ENCODE measurements around the gene RASSF10.

The RASSF10 gene

DNA sequence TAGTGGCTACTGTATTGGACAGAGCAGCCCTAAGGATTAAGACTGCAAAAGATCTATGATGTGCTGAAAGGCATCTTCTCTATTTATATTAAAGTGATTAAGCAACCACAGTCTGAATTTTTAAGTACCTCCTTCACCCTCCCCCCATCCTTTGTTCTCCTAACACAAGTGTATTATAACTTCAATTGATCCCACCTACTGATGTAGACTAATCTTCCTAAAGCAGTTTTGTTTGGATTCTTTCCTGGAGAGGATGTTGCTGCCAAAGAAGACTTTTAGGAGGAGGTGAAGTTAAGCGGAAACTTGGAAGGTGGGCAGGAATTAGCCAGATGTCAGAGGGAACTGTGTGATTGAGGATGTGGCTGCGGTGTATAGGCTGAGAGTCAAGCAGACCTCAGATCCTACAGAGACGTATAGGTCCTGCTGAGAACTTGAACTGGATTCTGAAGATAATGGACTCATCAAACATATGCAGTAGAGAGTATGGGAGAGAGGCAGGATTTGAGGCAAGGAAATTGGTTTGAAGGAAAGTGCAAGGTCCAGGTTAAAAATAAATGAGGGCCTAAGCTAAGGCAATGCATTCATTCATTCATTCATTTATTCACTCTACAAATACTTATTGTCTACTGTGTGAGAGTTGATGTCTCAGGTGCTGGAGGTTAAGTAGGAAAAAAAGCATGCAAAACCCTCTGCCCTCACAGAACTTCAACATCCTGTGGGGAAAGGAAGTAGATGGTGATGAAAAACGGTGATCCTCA, 5.2 kb upstream of the RASSF10 start:
- H3K36me3 ChIP-seq (replicated peaks in 1 of 2; ENCODE audit: control insufficient read depth in 2 of 2, insufficient read depth in 2 of 2, low read length in 2 of 2): peaks cover 0 to 2% of the 10 kb centered on the region in 2 donors
- no peak overlapping the region for H3K18ac ChIP-seq (ENCODE audit: low read length)
- H3K79me1 ChIP-seq (ENCODE audit: low read depth, low read length): no peaks in the 10 kb centered on the region
- H3K9ac ChIP-seq (ENCODE audit: low read depth, low read length, poor library complexity): no peak overlapping the region
- no peak overlapping the region for H4K8ac ChIP-seq (ENCODE audit: low read depth, low read length)
- no peak overlapping the region for H2BK12ac ChIP-seq (ENCODE audit: low read length)
- no peak overlapping the region for H2BK5ac ChIP-seq (ENCODE audit: low read length)
- H3K4ac ChIP-seq (ENCODE audit: low read length): no peak overlapping the region
- H3K4me2 ChIP-seq (ENCODE audit: insufficient read depth, low read length, poor library complexity, severe bottlenecking): no peak overlapping the region
- H3K4me3 ChIP-seq (ENCODE audit: low read length in 2 of 2): no peak overlapping the region
- no peak overlapping the region for H2BK15ac ChIP-seq (ENCODE audit: low read length)
- H3K27me3 ChIP-seq (ENCODE audit: control insufficient read depth in 3 of 3, insufficient read depth in 3 of 3, low read depth in 1 of 3, low read length in 3 of 3): peaks cover 0 to 11% (median 0%) of the 10 kb centered on the region in 3 experiments
- no CpG with 5 or more reads among the region's 4 CpGs for WGBS, 2 donors (ENCODE audit: extremely low coverage in 2 of 2, insufficient read length in 2 of 2, insufficient replicate concordance in 1 of 2)
- peaks cover 7 to 9% of the 10 kb centered on the region in 2 donors for H3K4me1 ChIP-seq (ENCODE audit: control insufficient read depth in 2 of 2, insufficient read depth in 1 of 2, low read depth in 1 of 2, low read length in 2 of 2)
- peaks cover 3 to 17% of the 10 kb centered on the region in 2 donors for H3K9me3 ChIP-seq (replicated peaks in 1 of 2; ENCODE audit: control insufficient read depth in 2 of 2, insufficient read depth in 1 of 2, low read depth in 1 of 2, low read length in 2 of 2)
- H2BK120ac ChIP-seq (ENCODE audit: low read depth, low read length): no peak overlapping the region
- no peak overlapping the region for H3K27ac ChIP-seq (replicated peaks; ENCODE audit: low read length)
- H3K23ac ChIP-seq (ENCODE audit: low read depth, low read length, poor library complexity): no peak overlapping the region
- DNase-seq (ENCODE audit: low spot score): no peak
- H4K91ac ChIP-seq (ENCODE audit: low read depth, low read length, poor library complexity): no peak overlapping the region
- H2AFZ ChIP-seq (ENCODE audit: low read length): no peak overlapping the region
- H2AK5ac ChIP-seq (ENCODE audit: low read depth, low read length): no peak overlapping the region
- no peak overlapping the region for H3K14ac ChIP-seq (ENCODE audit: low read length)

DNA sequence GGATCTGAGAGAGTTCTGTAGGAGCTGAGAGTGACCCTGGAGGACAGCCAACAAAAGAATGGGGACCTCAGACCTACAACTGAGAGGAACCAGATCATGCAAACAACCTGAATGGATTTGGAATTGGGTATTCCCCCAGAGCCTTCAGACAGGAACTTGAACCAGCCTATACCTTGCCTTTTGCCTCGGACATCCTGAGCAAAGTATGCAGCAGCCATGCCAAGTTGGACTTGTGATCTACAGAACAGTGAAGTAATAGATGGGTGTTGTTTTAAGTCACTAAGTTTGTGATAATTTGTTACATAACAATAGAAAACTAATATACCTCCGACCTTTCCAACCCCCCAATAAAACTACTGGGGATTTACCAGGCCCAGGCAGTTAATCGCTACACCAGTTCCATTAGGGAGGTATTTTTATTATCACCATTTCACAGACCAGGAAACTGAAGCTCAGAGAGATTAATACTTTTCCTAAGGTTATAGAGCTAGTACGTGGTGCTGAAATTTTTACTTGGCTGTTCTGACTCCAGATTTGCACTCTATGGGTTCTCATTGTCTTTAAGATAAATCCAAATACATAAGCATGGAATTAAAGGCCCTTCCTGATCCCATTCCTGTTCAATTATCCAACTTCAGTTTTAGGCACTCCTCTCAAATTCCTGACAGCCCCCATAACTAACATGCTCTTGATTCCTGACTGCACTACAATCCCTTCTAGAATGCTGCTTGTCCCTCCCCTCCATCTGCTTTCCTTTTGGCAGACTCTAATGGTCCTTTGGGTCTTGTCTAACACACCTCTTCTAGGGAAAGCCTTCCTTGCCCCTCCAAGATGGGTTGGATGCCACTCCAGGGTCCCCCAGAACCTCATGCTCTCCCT, 1.7 kb upstream of the RASSF10 start:
- Histone ChIP-seq H3K23ac (ENCODE audit: low read depth, low read length, poor library complexity) (no peak overlapping the region), H3K4me2 (ENCODE audit: insufficient read depth, low read length, poor library complexity, severe bottlenecking) (no peak overlapping the region), H2AK5ac (ENCODE audit: low read depth, low read length) (no peak overlapping the region), H2BK12ac (ENCODE audit: low read length) (no peak overlapping the region), H4K8ac (ENCODE audit: low read depth, low read length) (no peak overlapping the region), H3K4ac (ENCODE audit: low read length) (no peak overlapping the region), H2BK120ac (ENCODE audit: low read depth, low read length) (no peak overlapping the region), H3K4me3 (ENCODE audit: low read length in 2 of 2) (no peak overlapping the region), H3K14ac (ENCODE audit: low read length) (no peak overlapping the region), H3K27me3 (ENCODE audit: control insufficient read depth in 3 of 3, insufficient read depth in 3 of 3, low read depth in 1 of 3, low read length in 3 of 3) (peaks cover 6 to 30% (median 14%) of the 10 kb centered on the region in 3 experiments), H3K79me1 (ENCODE audit: low read depth, low read length) (no peaks in the 10 kb centered on the region), H3K36me3 (replicated peaks in 1 of 2; ENCODE audit: control insufficient read depth in 2 of 2, insufficient read depth in 2 of 2, low read length in 2 of 2) (no peaks in the 10 kb centered on the region), H4K91ac (ENCODE audit: low read depth, low read length, poor library complexity) (no peak overlapping the region), H3K4me1 (ENCODE audit: control insufficient read depth in 2 of 2, insufficient read depth in 1 of 2, low read depth in 1 of 2, low read length in 2 of 2) (peaks cover 14 to 16% of the 10 kb centered on the region in 2 donors), H3K27ac (replicated peaks; ENCODE audit: low read length) (no peak overlapping the region), H2BK5ac (ENCODE audit: low read length) (no peak overlapping the region), H3K9ac (ENCODE audit: low read depth, low read length, poor library complexity) (no peak overlapping the region), H3K18ac (ENCODE audit: low read length) (no peak overlapping the region), H2BK15ac (ENCODE audit: low read length) (no peak overlapping the region), H2AFZ (ENCODE audit: low read length) (no peak overlapping the region), H3K9me3 (replicated peaks in 1 of 2; ENCODE audit: control insufficient read depth in 2 of 2, insufficient read depth in 1 of 2, low read depth in 1 of 2, low read length in 2 of 2) (peaks cover 3 to 31% of the 10 kb centered on the region in 2 donors)
- no peak for DNase-seq (ENCODE audit: low spot score)
- WGBS, 2 donors (ENCODE audit: extremely low coverage in 2 of 2, insufficient read length in 2 of 2, insufficient replicate concordance in 1 of 2): no CpG with 5 or more reads among the region's 4 CpGs

DNA sequence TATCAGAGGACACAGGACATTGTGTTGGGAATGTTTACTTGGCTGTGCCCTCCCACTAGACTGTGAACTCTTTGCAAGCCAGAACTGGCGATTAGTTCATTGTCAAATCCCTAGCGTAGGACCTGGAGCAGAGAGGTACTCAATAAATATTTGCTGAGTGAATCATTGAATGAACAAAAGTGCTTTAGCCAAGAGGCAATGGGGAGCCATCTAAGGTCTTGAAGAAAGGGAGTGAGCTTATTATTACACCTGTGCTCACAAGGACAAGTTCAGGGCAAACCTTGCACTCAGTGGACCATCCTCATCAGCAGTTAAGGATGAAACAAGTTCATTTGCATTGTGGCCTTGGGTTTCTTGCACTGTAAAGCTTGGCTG, 1.1 kb upstream of the RASSF10 start:
- H3K27ac ChIP-seq (replicated peaks; ENCODE audit: low read length): no peak overlapping the region
- H3K9ac ChIP-seq (ENCODE audit: low read depth, low read length, poor library complexity): no peak overlapping the region
- H3K14ac ChIP-seq (ENCODE audit: low read length): no peak overlapping the region
- peaks cover 20% of the 10 kb centered on the region in 2 donors for H3K4me1 ChIP-seq (ENCODE audit: control insufficient read depth in 2 of 2, insufficient read depth in 1 of 2, low read depth in 1 of 2, low read length in 2 of 2)
- H4K8ac ChIP-seq (ENCODE audit: low read depth, low read length): no peak overlapping the region
- H3K18ac ChIP-seq (ENCODE audit: low read length): no peak overlapping the region
- no peak overlapping the region for H3K4me2 ChIP-seq (ENCODE audit: insufficient read depth, low read length, poor library complexity, severe bottlenecking)
- H2AK5ac ChIP-seq (ENCODE audit: low read depth, low read length): no peak overlapping the region
- H3K4ac ChIP-seq (ENCODE audit: low read length): no peak overlapping the region
- no peak overlapping the region for H2BK15ac ChIP-seq (ENCODE audit: low read length)
- H2BK12ac ChIP-seq (ENCODE audit: low read length): no peak overlapping the region
- no peak overlapping the region for H4K91ac ChIP-seq (ENCODE audit: low read depth, low read length, poor library complexity)
- no peak overlapping the region for H3K23ac ChIP-seq (ENCODE audit: low read depth, low read length, poor library complexity)
- no peaks in the 10 kb centered on the region for H3K36me3 ChIP-seq (replicated peaks in 1 of 2; ENCODE audit: control insufficient read depth in 2 of 2, insufficient read depth in 2 of 2, low read length in 2 of 2)
- no peak overlapping the region for H2BK120ac ChIP-seq (ENCODE audit: low read depth, low read length)
- H2AFZ ChIP-seq (ENCODE audit: low read length): peak overlapping the region; percentile 95
- no CpG with 5 or more reads among the region's 2 CpGs for WGBS, 2 donors (ENCODE audit: extremely low coverage in 2 of 2, insufficient read length in 2 of 2, insufficient replicate concordance in 1 of 2)
- H3K9me3 ChIP-seq (replicated peaks in 1 of 2; ENCODE audit: control insufficient read depth in 2 of 2, insufficient read depth in 1 of 2, low read depth in 1 of 2, low read length in 2 of 2): peaks cover 3 to 31% of the 10 kb centered on the region in 2 donors
- H3K4me3 ChIP-seq (ENCODE audit: low read length in 2 of 2): peak overlapping the region in 1 of 2 donors; percentile 63
- no peaks in the 10 kb centered on the region for H3K79me1 ChIP-seq (ENCODE audit: low read depth, low read length)
- H3K27me3 ChIP-seq (ENCODE audit: control insufficient read depth in 3 of 3, insufficient read depth in 3 of 3, low read depth in 1 of 3, low read length in 3 of 3): peaks cover 6 to 30% (median 14%) of the 10 kb centered on the region in 3 experiments
- no peak overlapping the region for H2BK5ac ChIP-seq (ENCODE audit: low read length)
- no peak for DNase-seq (ENCODE audit: low spot score)

DNA sequence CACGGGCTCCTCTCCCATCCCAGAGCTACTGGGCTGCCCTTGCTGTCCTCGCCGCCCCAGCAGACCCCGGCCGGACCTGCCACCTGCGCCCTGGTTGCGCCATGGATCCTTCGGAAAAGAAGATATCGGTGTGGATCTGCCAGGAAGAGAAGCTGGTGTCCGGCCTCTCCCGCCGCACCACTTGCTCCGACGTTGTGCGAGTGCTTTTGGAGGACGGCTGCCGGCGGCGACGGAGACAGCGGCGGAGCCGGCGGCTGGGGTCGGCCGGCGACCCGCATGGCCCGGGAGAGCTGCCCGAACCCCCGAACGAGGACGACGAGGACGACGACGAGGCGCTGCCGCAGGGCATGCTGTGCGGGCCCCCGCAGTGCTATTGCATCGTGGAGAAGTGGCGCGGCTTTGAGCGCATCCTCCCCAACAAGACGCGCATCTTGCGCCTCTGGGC, 382 bp downstream of the RASSF10 start:
- peak overlapping the region; percentile 95 for H2AFZ ChIP-seq (ENCODE audit: low read length)
- H2BK120ac ChIP-seq (ENCODE audit: low read depth, low read length): peak overlapping the region; percentile 66
- H3K79me1 ChIP-seq (ENCODE audit: low read depth, low read length): no peaks in the 10 kb centered on the region
- H3K36me3 ChIP-seq (replicated peaks in 1 of 2; ENCODE audit: control insufficient read depth in 2 of 2, insufficient read depth in 2 of 2, low read length in 2 of 2): no peaks in the 10 kb centered on the region
- H2BK5ac ChIP-seq (ENCODE audit: low read length): peak overlapping the region; percentile 84
- no CpG with 5 or more reads among the region's 48 CpGs for WGBS, 2 donors (ENCODE audit: extremely low coverage in 2 of 2, insufficient read length in 2 of 2, insufficient replicate concordance in 1 of 2)
- peak overlapping the region; percentile 98 for H3K18ac ChIP-seq (ENCODE audit: low read length)
- peak overlapping the region; percentile 97 for H3K4me2 ChIP-seq (ENCODE audit: insufficient read depth, low read length, poor library complexity, severe bottlenecking)
- peak overlapping the region; percentile 98 for H2BK15ac ChIP-seq (ENCODE audit: low read length)
- H3K9me3 ChIP-seq (replicated peaks in 1 of 2; ENCODE audit: control insufficient read depth in 2 of 2, insufficient read depth in 1 of 2, low read depth in 1 of 2, low read length in 2 of 2): peaks cover 3 to 31% of the 10 kb centered on the region in 2 donors
- peak overlapping the region; percentile 83 for H4K8ac ChIP-seq (ENCODE audit: low read depth, low read length)
- H3K4me3 ChIP-seq (ENCODE audit: low read length in 2 of 2): peak overlapping the region; percentile 63 to 82
- H3K23ac ChIP-seq (ENCODE audit: low read depth, low read length, poor library complexity): peak overlapping the region; percentile 99
- no peak overlapping the region for H2BK12ac ChIP-seq (ENCODE audit: low read length)
- H3K9ac ChIP-seq (ENCODE audit: low read depth, low read length, poor library complexity): peak overlapping the region; percentile 96
- H3K27me3 ChIP-seq (ENCODE audit: control insufficient read depth in 3 of 3, insufficient read depth in 3 of 3, low read depth in 1 of 3, low read length in 3 of 3): peaks cover 6 to 30% (median 14%) of the 10 kb centered on the region in 3 experiments
- no peak overlapping the region for H3K4ac ChIP-seq (ENCODE audit: low read length)
- H4K91ac ChIP-seq (ENCODE audit: low read depth, low read length, poor library complexity): no peak overlapping the region
- H2AK5ac ChIP-seq (ENCODE audit: low read depth, low read length): no peak overlapping the region
- peaks cover 24 to 25% of the 10 kb centered on the region in 2 donors for H3K4me1 ChIP-seq (ENCODE audit: control insufficient read depth in 2 of 2, insufficient read depth in 1 of 2, low read depth in 1 of 2, low read length in 2 of 2)
- DNase-seq (ENCODE audit: low spot score): peak; percentile 48
- peak overlapping the region; percentile 47 for H3K14ac ChIP-seq (ENCODE audit: low read length)
- no peak overlapping the region for H3K27ac ChIP-seq (replicated peaks; ENCODE audit: low read length)

All from neuronal stem cell (in vitro differentiated cells).